Stomach (tissue), 4 donors: Measurements from ENCODE around the gene ORC1.

Source experiments
- CTCF ChIP-seq, 7 experiments: fragments of 450-650 bp in 4 of 7; fragments of 200-600 bp in 3 of 7; sonication (generic) in 3 of 7; IDR thresholded peaks; one replicate each; pipeline ENCODE4 v1.5.1; 2016 to 2019; ENCODE audit warnings: antibody characterized with exemption in 7 of 7, control low read depth in 2 of 7, mild to moderate bottlenecking in 1 of 7
- EP300 ChIP-seq: sonication (generic); formaldehyde crosslinking; IDR thresholded peaks from one replicate; pipeline ENCODE4 v1.6.1; 2017; ENCODE audit warnings: antibody characterized with exemption
- POLR2A ChIP-seq, 4 donors: fragments of 450-650 bp; IDR thresholded peaks; one replicate each; pipeline ENCODE4 v1.6.1; 2016; ENCODE audit warnings: antibody characterized with exemption in 4 of 4, control low read depth in 2 of 4, mild to moderate bottlenecking in 1 of 4, moderate library complexity in 1 of 4
- POLR2AphosphoS5 ChIP-seq, 3 donors: sonication (generic); formaldehyde crosslinking; IDR thresholded peaks; one replicate each; pipeline ENCODE4 v1.6.1; 2016; ENCODE audit warnings: antibody characterized with exemption in 3 of 3

GRCh38 chr1:52444463-52444862 lies 40.2 kb upstream of the ORC1 start:
- TF ChIP-seq POLR2AphosphoS5 (IDR thresholded peaks at IDR 0.05) (no peak), CTCF (IDR thresholded peaks at IDR 0.05) (no peak), POLR2A (IDR thresholded peaks at IDR 0.05) (no peak), EP300 (no peak)
